Stimulated activated CD8-positive, alpha-beta memory T cell treated with anti-CD3 and anti-CD28 coated beads, Interleukin-4, amount 100 ng/mL, for 1 hour (primary cell): ENCODE data around the gene DLG2.
"Not testable (repeated sequence)": the region's sequence is repeated elsewhere in the genome, so short reads cannot be mapped to it uniquely, and the experiment has no call there.

ENCODE experiments used
- DNase-seq, 2 donors: peaks; one replicate each; pipeline ENCODE4 v3.0.0-alpha.2; 2020; ENCODE audit warnings: low read depth in 2 of 2, low spot score in 1 of 2

Gene DLG2

DNA sequence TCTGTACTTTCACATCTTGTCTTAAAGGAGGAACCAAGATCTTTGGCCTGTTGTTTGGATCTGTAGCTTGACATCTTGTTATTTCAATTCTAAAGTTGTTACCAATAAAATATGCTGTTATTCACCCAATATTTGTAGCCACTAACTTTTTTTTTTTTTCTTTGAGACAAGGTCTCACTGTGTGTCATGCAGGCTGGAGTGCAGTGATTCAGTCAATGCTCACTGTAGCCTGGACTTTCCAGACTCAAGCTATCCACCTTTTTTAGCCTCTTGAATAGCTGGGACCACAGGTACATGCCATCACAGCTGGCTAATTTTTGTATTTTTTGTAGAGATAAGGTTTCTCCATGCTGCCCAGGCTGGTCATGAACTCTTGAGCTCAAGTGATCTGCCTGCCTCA lies 769.4 kb downstream of the DLG2 start:
- DNase-seq = no peak

DNA sequence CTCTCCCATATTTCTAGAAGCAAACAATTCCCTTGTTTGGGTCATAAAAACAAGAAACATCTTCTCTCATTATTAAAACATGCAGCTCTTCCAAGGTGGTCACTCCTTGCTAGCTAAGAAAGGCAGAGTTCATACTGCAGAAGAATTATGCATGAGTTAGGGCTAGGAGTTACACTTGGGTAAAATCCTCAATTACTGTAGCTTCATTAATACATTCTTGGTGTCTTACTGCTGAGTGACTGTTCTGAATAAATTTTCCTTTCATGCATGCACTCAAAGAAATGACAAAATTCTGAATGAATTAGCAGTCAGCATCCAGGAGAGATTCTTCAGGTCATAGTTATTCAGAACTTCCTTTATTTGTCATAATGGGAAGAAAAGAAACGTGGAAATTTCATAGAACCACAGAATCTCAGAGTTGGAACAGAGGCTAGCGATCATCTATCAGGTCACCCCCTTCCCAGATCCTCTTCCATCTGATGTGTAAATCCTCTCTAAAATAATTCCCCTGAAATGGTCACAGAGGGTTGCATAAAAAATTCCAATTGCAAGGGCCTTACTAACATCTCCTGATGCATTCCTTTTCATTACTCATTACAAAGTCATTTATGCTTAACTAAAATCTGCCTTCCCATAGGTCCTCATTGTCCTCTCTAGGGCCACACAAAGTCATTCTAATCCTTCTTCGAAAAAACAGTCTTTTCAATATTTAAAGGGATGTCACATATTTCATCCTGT lies 771.5 kb downstream of the DLG2 start:
- no peak for DNase-seq

DNA sequence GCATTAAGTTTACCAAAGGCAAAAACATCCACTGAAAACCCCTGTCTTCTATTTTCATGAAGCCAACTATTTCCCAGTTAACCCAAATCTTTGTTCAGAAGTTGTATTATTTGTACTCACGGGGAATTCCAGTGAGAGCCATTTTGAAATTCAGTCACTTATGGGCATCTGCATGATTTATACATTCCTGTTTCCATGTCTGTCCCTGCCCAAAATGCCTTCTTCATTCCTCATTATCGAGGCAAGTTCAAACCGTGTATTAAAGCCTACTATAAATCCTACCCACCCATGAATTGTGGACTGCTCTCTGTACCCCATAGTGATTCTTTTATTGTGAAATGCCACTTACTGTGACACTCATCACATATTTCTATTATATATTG lies 772.7 kb downstream of the DLG2 start:
- DNase-seq = no peak

DNA sequence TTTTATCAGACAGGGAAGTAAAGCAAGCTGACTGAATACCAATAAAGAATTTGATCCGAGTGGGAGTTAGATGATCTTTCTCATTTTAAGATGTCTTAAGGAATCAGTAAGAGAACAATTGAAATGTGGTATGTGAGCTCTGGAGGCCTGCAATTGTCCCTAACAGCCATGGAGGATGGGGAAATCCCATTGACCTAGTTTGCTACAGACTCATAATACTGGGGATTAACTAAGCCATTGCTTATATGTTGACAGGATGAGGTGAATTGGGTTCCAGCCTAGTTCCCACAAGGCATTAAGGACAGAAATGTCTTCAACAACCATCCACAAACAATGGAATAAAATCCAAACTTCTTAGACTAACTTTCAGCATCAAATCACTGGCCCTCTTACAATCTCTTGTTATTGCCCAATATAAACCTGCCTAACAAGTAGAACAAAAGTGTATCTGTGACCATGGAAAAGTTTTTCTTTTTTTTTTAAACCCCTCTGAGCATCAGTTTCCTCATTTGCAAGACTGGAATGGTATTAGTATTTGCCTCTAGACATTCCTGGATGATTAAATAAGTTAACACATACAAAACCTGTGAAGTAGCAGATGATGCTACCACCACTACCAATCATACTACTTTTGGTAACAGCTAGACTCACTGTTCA lies 773.2 kb downstream of the DLG2 start:
- DNase-seq = no peak

DNA sequence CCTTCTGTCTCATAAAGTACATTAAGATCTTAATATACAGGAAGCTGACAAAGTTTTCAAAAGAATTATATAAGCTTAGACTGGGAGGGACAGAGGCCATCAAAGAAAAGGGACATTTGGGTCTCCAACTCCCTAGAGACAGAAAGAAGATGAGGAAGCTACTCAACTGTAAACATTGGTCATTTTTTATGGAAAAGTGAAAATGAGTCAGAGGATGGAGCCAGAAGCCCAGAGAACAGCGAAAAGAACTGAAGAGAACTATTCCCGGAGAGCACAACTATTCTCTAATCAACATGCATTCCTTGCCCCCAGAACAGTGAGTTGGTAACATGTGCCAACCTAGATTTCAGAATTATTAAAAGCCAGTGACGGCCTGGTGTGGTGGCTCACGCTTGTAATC lies 779.3 kb downstream of the DLG2 start:
- no peak for DNase-seq

DNA sequence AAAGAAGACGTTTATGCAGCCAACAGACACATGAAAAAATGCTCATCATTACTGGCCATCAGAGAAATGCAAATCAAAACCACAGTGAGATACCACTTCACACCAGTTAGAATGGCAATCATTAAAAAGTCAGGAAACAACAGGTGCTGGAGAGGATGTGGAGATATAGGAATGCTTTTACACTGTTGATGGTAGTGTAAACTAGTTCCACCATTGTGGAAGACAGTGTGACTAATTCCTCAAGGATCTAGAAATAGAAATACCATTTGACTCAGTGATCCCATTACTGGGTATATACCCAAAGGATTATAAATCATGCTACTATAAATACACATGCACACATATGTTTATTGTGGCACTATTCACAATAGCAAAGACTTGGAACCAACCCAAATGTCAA lies 786.9 kb downstream of the DLG2 start:
- DNase-seq = not testable (repeated sequence)

DNA sequence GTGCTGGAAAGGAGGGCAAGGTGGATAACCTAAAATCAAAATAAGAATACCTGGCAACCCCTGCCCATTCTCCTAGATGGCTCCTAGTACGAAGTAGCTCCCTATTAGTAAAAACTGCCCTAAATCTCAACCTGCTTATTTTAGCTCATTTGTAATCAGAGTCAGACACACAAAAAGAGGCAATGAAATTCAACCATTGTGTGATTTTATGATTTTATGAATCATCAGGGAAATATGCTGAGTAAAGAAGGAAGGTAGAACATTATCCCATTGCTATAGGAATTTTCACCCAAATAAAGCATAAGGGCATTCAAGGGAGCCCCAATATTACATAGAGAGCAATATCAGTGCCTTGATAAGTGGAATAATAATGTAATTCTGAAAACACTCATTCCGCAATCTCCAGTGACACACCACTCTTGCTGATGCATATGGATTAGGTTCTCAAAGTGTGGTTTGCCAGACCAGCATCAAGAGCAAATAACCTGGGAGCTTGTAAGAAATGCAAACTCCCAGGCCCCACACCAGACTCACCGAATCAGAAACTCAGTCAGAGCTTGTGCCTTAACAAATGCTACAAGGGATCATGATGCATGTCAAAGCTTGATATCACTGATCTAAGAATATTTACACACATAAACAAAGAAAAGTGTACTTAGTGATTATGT lies 789.6 kb downstream of the DLG2 start:
- no peak for DNase-seq

DNA sequence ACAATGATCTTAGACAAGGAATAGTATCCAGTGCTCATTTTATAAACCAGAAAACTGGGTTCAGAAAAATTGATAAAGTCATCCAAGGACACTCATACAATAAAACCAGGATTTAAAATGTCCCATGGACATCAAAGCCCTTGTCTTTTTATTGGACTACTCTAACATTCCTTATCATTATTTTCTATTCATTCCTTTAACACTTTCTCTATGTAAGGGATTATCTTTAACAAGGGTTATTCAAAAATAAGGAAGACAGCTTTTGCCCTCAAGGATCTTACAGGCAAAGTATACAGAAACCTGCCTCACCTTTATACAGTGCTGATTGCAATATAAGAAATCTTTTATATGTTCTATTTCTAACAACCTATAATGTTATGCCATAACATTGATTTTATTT lies 790.8 kb downstream of the DLG2 start:
- no peak for DNase-seq

DNA sequence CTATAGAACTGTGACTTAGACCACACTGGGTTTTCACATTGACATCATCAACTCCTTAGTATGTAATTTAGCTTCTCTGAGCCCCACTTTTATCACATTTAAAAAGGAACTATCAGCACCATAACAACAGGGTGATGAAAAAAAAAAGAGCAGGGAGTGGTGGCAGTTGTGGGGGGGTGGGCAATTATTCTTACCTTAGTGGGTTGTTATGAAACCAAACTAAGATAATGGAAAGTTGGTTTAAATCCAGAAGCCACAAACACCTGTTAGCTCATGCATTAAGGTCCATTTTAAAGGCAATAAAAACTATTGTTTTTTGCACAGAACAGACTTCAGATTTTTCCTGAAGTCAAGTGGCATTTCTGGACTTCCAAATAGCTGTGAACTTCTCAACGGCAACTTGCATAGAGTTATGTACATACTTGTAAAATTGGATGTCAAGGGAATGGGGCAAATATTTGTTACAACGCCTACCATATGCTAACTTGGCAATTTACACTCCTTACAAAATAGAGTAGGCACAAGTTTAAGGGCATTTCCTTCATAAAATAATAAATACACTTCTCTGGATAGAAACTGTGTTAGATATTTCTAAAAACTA lies 793.6 kb downstream of the DLG2 start:
- no peak for DNase-seq

DNA sequence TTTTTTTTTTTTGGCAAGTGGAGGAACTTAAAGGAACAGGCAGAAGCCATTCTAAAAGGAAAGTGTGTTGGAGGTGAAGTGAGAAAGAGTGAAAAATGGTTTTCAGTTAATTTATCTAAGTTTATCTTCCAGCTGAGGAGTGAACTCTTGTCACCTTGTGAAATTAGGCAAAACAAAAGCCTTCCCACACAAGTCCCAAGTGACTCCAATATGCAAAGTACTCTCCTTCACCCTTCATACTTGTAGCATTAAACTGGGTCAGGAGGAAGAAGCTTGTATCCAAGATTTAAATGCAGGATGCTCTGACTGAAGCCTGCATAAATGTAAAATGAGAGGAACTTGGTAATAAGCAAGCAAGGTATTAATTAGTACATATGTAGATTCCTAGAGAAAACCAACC lies 796.8 kb downstream of the DLG2 start:
- DNase-seq = no peak

DNA sequence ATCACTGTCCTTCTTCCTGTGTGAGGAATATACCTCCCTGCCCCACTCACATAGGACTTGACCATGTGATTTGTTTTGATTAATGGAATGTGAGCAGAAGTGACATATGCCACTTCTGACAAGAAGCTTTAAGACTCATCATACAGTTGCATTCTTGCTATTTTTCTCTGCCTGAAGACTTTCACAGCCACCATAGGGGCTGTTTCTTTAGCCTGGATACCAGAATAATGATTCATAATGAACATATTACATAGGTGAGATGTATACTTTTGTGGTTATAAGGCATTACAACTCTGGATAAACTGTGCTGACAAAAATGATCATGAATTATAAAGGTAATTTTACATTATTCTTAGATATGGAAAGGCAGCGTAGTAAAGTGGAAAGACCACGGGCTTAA lies 798.0 kb downstream of the DLG2 start:
- no peak for DNase-seq

DNA sequence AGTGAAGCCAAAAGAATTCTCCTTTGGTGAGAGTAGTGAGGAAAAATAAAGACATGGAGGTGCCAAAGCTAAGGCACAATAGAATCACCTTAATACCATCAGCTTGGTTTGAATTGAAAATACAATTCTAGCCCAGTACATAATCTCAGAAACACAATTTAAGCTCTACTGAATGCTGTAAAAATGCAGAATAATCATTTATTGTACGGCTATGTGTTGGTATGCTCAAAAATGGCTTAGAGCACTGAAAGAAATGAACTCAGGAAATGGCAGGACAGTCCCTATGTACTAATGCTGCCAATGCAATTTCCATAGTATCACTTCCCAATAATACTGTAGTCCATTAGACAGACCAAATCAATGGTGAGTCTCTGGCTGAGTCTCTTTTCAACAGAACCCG lies 798.5 kb downstream of the DLG2 start:
- DNase-seq = no peak

DNA sequence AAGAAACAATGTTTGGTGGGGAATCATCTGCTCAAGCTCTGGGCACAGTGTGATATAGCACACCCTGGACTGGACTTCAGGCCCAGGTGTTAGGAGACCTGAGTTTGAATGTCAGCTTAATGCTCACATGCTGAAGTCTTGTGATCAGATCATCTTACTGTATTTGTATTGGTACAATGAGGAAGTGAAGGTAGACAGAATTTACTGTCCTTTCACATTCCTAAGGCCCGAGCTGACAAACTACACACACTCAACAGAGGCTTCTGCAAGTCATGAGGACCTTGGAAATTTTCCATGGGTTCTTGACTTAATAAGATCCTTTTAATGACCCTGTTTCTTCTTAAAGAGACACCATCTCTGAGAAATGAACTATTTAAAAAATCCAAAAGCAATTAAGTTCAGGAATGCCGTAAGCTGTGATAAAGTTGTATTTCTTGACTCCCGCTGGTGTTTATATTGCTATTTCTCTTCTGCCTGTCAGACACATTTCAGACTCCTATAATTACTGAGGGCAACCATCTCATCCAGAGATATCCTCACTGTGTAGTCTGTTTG lies 802.0 kb downstream of the DLG2 start:
- no peak for DNase-seq

DNA sequence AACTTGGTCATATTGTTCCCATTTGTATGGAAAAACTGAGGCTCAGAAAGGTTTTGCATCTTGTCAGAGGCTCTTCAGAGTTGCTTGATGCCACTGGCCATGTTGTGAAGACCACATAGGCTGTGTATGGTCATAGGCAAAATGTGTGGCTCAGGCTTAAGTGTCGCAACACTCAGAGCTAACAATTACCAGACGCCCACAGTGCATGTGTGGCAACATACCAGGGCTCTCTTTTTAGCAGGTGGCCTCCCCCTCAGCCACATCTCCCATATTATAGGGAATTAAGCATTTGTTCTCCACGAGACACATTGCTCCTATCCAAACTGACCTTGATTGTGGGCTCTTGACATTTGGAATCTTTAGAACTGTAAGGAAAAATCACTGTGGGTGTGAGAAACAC lies 802.5 kb downstream of the DLG2 start:
- DNase-seq = no peak

DNA sequence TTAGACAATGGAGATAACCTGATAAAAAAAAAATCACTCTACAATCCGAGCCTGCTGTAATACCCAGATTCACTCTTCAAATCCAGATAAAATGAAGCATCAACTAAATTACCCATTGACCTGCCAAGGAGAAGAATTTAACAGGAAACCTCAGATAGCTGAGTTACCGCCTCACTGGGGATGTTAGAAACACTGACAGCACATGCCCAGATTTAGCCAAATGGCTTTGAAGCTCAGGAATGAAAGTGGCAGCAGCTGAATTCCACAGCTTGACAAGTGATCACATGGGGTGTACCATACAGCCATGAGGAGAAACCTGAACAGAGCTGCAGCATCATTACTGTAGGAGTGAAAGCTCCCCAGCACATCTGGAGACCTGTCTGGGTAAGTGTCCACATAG lies 807.6 kb downstream of the DLG2 start:
- DNase-seq = no peak

DNA sequence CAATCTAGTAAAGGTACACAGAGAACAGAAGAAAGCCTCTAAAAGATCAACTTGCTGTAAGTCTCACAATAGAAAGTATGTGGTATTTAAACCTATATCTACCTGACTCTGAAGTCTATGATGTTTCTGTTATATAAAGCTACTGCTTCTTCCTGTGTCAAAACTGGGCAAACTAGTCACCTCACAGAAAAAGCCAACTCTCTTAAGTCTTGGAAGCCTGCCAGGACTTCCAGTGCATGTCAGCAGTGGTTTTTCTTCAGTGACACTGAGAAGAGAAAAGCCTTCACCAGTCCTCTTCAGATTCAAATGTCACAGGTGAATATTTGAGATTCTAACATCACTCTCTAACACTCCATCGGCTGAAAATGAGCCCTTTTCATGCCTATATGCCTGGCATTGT lies 808.0 kb downstream of the DLG2 start:
- no peak for DNase-seq

DNA sequence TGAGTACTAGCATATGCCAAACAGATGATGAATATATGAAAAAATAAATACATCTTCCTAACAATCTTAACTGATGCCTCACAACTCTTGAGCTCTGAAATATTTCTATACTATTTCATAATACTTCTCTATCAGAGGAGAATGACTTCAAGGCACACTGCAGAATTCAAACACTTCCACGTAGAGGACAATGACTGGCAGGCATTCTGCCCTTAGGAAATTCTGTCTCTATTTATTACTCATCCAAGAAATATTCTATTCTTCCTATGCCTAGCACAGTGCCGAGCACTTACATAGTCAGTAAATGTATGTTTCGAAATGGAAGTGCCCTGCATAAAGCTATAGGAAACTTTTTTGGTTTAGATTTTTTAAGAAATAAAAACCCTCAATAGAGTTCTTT lies 809.1 kb downstream of the DLG2 start:
- DNase-seq = no peak

DNA sequence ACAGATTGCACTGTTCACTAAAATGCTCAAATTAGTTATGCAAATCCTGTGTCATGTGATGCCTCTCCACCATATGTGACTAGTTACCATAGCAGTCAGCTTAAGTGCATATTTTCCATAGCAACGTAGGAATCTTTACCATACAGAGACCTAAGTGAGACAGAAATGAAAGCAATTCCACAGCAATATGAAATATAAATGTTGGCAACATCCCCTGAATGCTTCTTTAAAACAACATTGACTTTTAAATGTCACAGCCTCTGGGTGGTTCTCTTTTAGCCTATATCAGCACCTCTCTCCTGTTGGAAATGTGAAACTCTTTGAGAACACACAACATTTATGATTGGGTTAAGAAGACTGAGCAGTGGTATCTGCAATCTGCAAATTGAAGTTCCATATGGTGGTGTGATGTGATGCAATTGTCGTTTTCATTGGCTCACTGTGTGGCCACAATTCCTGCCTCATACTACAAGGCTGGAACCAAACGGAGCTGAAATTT lies 814.6 kb downstream of the DLG2 start:
- no peak for DNase-seq

DNA sequence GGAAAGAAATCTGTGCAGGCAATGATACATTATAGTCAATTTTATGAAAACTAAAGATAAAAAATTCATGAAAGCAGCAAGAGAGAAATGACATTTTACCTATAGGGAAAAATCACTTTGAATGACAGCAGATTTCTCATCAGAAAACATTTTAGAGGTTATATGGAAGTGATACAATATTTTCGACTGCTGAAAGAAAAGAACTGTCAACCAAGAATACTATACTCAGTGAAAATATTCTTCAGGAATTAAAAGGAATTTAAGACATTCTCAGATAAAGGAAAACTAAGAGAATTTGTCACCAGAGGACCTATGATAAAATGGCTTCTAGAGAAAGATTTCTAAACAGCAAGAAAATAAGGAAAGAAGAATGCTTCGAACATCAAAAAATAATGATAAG lies 820.8 kb downstream of the DLG2 start:
- no peak for DNase-seq

DNA sequence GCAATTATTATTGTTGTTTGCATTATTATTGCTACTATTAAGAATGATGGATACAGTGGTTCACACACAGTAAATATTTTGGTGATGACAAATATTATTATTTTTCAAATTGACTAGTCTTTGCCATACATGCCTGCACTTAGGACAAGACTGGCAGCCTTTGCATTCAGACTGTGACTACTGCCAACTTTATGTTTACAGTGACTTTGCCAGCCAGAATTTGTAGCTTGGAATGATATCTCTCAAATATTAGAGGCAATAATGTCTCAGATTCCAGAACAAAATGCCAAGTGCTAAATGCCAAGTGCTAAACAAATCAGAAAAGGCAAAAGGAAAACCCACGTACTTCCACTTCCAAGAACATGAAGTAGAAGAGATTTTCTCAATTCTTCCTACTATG lies 823.1 kb downstream of the DLG2 start:
- no peak for DNase-seq

DNA sequence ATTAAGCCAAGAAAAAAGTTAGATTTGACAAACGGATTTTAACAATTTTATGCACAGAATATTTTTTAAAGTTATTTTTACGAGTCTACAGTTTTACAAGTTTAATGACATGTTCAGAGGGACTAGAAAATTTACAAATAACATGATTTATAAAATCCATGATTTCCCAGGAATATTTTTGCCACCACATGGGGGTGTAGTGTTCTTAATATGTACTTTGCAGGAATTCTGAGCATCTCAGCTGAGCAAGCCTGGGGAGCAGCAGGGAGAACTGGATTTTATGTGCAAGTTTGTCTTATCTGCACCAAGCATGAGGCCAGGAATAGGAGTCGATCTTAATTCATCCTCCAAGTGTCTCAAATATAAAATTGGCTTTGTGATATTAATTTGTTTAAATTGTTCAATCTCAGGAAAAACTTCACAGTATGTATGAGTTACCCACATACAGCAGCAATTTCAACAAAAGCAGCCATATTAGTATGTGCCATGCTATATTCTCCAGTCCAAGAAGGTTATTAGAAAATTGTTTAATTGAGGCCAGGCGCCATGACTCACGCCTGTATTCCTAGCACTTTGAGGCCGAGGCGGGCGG lies 826.3 kb downstream of the DLG2 start:
- DNase-seq = no peak
